ENCODE measurements around the gene FADS6. TPM values are rescaled to one million over a fixed set of nuclear protein-coding genes. Genes with fewer than 3 reads are reported as not detected.

The FADS6 gene
- total RNA-seq, 1 donor: not detected

DNA sequence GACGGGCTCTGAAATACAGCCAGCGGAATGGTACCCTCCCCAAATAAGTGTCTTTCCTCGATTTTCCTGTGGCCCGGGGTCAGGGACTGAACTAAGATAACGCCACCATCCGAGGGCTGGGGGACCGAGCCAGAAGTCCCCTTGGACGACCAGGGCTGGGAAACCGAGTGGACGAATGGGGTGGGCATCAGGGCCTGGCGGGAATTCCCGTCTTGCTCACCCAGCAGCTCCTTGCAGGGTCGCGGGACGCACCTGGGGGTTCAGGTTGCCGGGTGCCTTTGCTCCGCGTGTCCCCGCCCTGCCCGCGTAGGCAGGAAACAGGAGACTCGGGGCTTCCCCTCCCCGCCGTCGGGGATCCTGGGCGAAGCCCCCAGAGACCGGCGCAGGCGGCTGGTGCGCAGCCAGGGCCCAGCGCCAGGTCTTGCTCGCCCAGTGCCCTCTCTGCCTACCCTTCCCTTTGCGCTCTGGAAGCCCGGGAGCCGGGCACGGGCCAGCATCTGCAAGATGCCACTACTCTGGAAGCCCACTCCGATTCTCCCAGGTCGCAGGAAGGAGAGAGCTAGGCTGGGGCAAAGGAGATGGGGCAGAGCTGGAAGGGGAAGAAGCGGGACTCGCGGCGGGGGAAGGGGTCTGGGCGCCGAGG is 33.1 kb downstream of the FADS6 start:
- Histone ChIP-seq H3K4me1 (ENCODE audit: insufficient read depth, low read length) (peaks cover 21% of the 10 kb centered on the region), H3K27me3 (ENCODE audit: insufficient read depth, low read length) (peaks cover 45% of the 10 kb centered on the region), H3K4me3 (ENCODE audit: low read length) (no peak overlapping the region), H3K9me3 (ENCODE audit: low read depth, low read length) (no peaks in the 10 kb centered on the region)

DNA sequence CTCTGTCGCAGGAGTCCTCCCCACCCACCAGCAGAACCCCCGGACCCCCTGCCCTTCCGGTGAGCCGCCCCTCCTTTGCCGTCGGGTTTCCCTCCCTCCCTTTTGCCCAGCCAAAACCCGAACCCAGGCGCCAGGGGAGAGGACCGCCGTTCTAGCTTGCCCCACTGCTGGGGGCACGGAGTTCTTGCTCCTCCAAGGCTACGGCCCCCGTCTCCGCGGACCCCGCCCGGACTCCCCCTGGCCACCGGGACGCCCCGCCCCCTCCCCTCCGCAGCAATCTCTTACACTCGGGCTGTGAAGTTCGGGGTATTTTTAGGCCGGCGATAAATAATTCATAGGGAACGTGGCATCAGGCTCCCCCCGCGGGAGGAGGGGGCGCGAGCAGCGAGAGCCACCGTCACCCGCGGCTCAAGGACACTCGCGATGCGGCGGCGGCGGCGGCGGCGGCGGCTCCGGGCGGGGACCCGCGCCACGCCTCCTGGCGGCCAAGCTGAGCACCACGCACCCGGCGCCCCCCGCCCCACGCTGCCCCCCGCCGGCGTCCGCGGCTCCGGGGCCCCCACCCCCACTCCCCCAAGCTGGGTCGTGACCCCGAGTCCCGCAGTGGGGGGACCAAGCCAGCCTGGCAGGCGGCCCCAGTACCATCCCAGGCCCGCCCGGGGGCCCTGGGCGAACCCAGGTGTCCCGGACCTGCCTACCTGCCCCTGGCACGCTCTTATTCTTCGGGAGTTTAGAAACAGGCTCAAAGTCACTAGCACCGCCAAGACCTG is 33.8 kb downstream of the FADS6 start, which contains the start of gene GRIN2C:
Gene GRIN2C (minus strand): TSS at position 427 of the 770 bp plus-strand sequence. CDS start 4,793 bp downstream, outside the sequence.
- no peak within 1 kb of the TSS for H3K4me3 ChIP-seq (ENCODE audit: low read length)
- peaks cover 47% of the 10 kb centered on the region for H3K27me3 ChIP-seq (ENCODE audit: insufficient read depth, low read length)
- H3K4me1 ChIP-seq (ENCODE audit: insufficient read depth, low read length): peaks cover 21% of the 10 kb centered on the region
- no peaks in the 10 kb centered on the region for H3K9me3 ChIP-seq (ENCODE audit: low read depth, low read length)

DNA sequence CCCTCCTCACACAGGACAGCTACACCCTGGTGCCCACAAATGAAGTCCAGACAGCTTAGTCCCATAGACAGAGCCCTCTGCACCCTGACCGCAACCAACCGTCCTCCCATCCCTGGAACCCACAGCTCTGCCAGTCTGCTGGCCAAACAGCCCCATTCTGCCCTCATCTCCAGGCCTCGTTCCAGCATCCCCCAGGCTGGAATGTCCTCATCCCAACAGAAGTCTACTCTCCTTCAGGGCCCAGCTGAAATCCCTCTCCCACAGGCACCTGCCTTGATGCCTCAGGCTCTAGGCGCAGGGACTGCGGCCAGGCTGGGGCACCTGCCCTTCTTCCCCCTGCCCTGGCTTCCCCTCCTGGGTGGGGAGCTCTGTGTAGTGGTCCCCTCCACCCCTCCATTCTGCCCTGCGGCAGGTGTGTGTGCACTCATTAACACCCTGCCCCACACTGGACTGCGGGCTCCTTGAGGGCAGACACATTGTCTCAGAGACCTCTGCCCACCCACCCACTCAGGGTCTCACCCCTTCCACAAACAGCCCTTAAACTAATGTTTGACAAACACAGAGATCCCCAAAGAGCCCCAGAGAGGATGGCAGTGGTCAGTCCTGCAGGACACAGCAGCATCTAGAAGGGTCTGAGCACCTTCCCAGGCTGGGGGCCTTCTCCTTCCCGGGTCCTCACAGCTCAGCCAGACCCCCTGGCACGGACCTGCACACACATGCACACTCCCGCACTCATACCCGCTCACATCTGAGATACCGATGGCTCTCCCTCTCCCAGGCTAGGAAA is 34.6 kb downstream of the FADS6 start:
- Histone ChIP-seq H3K4me1 (ENCODE audit: insufficient read depth, low read length) (peaks cover 21% of the 10 kb centered on the region), H3K27me3 (ENCODE audit: insufficient read depth, low read length) (peaks cover 53% of the 10 kb centered on the region), H3K4me3 (ENCODE audit: low read length) (no peak overlapping the region), H3K9me3 (ENCODE audit: low read depth, low read length) (no peaks in the 10 kb centered on the region)

DNA sequence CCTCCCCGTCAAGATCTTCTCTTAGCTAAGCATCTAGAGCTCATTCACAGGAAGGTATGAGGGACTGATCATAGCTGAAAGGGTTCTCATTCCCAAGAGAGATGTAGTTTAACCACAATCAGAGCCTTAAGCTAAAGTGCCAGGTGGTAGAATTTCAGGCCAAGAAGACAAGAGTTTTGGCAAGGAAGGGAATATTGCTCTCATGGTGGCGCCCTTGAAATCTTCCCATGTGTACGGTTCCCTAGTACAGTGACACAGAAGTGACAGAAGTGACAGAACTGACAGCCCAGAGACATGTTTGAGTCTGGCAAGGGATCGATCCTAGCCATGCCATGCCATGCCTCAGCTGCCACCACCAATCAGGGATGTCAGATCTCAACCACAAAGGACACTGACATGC is 36.2 kb downstream of the FADS6 start:
- Histone ChIP-seq H3K4me3 (ENCODE audit: low read length) (no peak overlapping the region), H3K4me1 (ENCODE audit: insufficient read depth, low read length) (peaks cover 25% of the 10 kb centered on the region), H3K27me3 (ENCODE audit: insufficient read depth, low read length) (peaks cover 61% of the 10 kb centered on the region), H3K9me3 (ENCODE audit: low read depth, low read length) (no peaks in the 10 kb centered on the region)

DNA sequence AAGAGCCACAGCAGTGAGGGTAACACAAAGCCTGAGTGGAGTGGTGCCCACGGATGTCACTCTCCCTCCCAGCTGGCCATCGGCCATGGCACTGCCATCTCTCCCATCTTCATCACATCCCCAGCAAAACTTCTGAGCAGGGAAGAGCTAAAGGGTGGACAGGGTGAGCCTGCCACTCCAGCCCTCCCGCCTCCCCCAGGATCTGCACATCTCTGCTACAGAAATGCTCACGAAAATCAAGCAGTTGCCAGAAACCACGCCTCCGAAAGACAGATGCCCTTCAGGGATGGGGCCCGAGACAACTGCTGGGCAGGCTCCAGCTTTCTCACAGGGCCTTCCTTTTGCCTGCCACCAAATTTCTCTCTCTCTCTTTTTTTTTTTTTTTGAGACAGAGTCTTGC is 37.3 kb downstream of the FADS6 start:
- Histone ChIP-seq H3K4me1 (ENCODE audit: insufficient read depth, low read length) (peaks cover 18% of the 10 kb centered on the region), H3K27me3 (ENCODE audit: insufficient read depth, low read length) (peaks cover 66% of the 10 kb centered on the region), H3K9me3 (ENCODE audit: low read depth, low read length) (no peaks in the 10 kb centered on the region)

DNA sequence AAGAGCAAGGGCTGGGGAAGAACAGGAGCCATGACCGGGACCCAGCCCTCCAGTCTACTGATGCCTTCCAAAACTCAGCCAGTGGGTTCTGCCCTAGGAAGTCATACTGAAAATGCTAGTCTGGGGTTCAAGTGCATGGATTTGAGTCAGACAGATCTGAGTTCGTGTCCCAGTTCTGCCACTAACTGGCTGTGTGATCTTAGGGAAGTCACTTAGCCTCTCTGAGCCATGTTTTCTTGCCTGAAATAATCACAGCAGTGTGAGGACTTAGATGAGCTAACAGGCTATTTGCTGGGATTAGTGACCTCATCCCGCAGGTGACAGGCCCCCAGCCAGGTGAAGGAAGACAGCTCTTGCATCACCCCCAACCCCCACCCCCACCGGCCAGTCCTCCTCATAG is 38.1 kb downstream of the FADS6 start:
- Histone ChIP-seq H3K27me3 (ENCODE audit: insufficient read depth, low read length) (peaks cover 63% of the 10 kb centered on the region), H3K4me3 (ENCODE audit: low read length) (no peak overlapping the region), H3K9me3 (ENCODE audit: low read depth, low read length) (no peaks in the 10 kb centered on the region), H3K4me1 (ENCODE audit: insufficient read depth, low read length) (peaks cover 10% of the 10 kb centered on the region)

More for the DNA sequence above, 37.3 kb downstream of the FADS6 start:
- H3K4me3 ChIP-seq (ENCODE audit: low read length): no peak overlapping the region

DNA sequence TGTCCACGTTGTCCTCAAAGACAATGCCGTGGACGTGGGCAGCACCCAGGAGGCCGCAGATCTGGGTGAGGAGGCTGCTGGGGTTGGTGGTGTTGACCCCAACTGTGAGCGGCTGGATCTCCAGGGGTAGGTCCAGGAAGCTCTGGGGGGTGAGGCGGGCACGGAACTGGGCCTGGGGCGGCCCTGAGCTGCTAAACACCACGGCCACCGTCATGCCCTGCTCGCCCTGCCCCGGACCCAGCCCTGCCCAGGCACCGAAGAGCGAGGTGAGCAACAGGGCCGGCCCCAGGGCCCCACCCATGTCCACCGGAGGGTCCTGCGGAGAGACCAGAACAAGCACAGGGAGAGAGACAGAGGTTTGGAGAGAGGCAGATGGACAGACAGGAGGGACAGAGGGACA is 38.6 kb downstream of the FADS6 start:
- Histone ChIP-seq H3K27me3 (ENCODE audit: insufficient read depth, low read length) (peaks cover 58% of the 10 kb centered on the region), H3K4me3 (ENCODE audit: low read length) (no peak overlapping the region), H3K4me1 (ENCODE audit: insufficient read depth, low read length) (peaks cover 5% of the 10 kb centered on the region), H3K9me3 (ENCODE audit: low read depth, low read length) (no peaks in the 10 kb centered on the region)

DNA sequence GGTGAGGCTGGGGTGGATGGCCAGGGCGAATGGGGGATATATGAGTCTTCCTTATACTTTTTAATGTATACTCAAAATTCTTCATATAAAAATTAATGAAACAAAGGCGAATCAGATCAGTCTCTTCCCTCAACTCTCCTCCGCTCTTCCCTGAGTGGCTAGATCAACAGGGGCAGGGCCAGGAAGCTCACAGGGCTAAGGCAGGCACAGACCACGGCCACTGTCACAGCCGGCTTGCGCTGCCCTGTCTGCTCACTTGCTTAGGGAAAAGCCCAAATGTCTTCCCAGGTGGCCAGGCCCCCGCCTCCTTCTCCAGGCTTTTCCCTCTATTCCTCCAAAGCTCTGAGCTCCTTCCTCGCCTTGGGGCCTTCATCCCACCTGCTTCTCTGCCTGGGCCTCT is 39.8 kb downstream of the FADS6 start:
- H3K27me3 ChIP-seq (ENCODE audit: insufficient read depth, low read length): peaks cover 51% of the 10 kb centered on the region

DNA sequence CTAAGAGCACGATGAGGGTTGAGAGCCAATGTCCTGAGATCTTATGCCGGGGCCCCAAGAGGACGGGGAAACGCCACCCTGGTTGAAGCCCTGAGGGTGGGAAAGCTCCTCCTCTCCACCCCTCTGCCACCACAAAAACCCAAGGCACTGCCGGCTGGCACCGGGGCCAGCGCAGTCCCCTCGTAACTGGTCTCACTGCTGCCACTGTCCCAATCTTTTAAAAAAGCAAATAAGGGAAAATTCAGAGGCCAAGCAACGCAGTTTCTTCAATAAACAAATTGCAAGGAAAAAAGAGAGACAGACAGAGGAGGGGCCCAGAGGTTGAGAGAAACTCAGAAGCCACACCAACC is 40.4 kb downstream of the FADS6 start:
- Histone ChIP-seq H3K27me3 (ENCODE audit: insufficient read depth, low read length) (peaks cover 49% of the 10 kb centered on the region), H3K4me3 (ENCODE audit: low read length) (no peak overlapping the region), H3K4me1 (ENCODE audit: insufficient read depth, low read length) (peaks cover 5% of the 10 kb centered on the region), H3K9me3 (ENCODE audit: low read depth, low read length) (no peaks in the 10 kb centered on the region)

More for the DNA sequence above, 39.8 kb downstream of the FADS6 start:
- peaks cover 5% of the 10 kb centered on the region for H3K4me1 ChIP-seq (ENCODE audit: insufficient read depth, low read length)
- H3K4me3 ChIP-seq (ENCODE audit: low read length): no peak overlapping the region
- H3K9me3 ChIP-seq (ENCODE audit: low read depth, low read length): no peaks in the 10 kb centered on the region

DNA sequence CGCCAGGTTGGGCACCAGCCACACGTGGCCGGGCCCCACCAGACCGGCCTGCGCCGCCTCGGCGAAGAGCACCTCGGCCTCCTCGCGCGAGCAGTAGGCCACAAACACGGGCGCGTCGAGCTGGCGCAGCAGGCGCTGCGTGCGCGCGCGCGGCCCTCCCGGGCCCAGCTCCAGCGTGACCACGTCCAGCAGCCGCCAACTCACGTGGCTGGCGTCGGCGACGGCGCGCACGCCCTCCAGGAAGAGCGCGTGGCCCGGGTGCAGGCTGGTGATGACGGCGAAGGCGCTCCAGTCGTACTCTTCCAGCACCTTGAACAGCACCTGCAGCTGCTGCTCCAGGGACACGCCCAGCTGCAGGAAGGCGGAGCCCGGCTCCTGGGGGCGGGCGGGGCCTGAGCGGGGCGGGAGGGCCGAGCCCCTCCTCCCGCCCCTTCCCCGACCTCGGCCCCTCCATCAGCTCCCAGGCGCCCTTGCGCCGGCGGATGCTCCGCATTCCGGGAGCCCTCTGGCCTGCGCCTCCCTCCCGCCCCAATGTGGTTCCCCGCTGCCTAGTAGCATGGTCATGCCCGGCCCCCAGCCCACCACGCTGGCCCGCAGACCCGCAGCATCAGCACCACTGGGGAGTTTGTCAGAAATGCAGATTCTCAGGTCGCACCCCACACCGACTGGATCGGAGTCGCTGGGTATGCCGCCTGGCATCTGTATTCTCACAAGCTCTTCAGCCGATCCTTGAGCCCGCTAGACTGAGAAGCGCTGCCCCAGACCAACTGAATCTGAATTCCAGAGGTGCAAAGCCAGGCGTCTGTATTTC is 41.0 kb downstream of the FADS6 start:
- H3K27me3 ChIP-seq (ENCODE audit: insufficient read depth, low read length): peaks cover 44% of the 10 kb centered on the region

DNA sequence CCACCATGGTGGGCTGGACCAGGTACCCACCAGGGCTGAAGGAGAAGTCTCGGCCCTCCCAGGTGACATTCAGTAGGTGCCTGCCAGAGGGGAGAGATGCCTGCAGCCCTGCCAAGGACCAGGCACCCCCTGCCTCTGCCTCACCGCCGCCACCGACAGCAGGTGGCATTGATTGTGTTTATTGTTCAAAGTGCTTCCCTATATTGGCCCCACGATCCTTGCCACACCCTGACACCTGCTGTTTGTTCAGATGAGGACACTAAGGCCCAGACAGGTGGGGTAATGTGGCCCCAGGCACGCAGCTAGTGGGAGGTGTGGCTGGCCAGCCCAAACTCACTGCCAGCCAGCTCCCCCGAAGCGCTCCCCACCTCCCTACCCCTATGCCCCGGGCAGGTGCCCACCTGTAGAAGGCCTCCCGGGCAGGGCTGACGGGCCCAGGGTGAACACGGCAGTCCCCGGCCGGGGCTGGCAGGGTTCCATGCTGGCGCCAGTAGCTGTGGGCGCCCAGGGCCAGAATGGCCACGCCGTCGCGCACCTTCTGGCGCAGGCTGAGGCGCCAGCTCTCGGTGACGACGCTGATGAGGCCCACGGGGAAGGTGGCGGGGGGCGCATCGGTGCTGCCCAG is 41.7 kb downstream of the FADS6 start:
- peaks cover 5% of the 10 kb centered on the region for H3K4me1 ChIP-seq (ENCODE audit: insufficient read depth, low read length)
- no peaks in the 10 kb centered on the region for H3K9me3 ChIP-seq (ENCODE audit: low read depth, low read length)
- peaks cover 38% of the 10 kb centered on the region for H3K27me3 ChIP-seq (ENCODE audit: insufficient read depth, low read length)
- no peak overlapping the region for H3K4me3 ChIP-seq (ENCODE audit: low read length)

More for the DNA sequence above, 41.0 kb downstream of the FADS6 start:
- Histone ChIP-seq H3K4me1 (ENCODE audit: insufficient read depth, low read length) (peaks cover 5% of the 10 kb centered on the region), H3K9me3 (ENCODE audit: low read depth, low read length) (no peaks in the 10 kb centered on the region), H3K4me3 (ENCODE audit: low read length) (no peak overlapping the region)

DNA sequence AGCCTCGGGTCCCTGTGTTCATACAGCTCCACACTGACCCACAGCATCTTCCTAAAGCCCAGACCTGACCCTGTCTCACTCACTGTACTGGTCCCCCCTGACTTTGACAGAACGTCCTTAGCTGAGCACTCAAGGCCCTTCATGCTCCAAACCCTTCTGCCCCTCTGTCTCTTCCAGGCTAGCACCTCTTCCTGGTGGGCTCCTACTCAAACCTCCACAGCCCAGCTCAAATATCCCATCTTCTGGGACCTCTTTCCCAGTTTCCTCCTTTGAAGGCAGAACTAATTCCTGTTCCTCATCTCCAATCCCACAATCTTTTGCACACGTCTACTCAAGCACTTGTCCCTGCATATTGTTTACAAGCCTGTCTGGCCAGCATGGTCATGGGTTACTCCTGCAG is 42.5 kb downstream of the FADS6 start:
- Histone ChIP-seq H3K27me3 (ENCODE audit: insufficient read depth, low read length) (peaks cover 38% of the 10 kb centered on the region), H3K4me3 (ENCODE audit: low read length) (no peak overlapping the region), H3K9me3 (ENCODE audit: low read depth, low read length) (no peaks in the 10 kb centered on the region), H3K4me1 (ENCODE audit: insufficient read depth, low read length) (peaks cover 5% of the 10 kb centered on the region)

DNA sequence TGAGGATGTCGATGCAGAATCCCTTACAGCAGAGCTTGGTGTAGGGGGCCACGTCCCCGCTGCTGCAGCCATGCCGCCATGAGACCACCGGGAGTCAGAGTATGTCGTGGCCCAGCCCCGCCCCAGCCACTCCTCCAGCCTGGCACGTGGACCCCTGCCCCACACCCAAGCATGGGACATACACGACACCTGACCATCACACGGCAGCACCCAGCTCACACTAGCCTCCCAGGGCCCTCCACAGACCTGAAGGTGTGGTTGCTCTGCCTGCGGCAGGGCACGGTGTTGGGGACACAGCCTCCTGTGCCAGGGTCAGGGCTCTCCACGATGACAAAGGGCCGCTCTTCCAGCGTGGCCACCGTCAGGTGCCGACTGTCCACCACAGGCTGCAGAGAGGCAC is 43.1 kb downstream of the FADS6 start:
- Histone ChIP-seq H3K4me3 (ENCODE audit: low read length) (no peak overlapping the region), H3K4me1 (ENCODE audit: insufficient read depth, low read length) (peaks cover 5% of the 10 kb centered on the region), H3K27me3 (ENCODE audit: insufficient read depth, low read length) (peaks cover 37% of the 10 kb centered on the region), H3K9me3 (ENCODE audit: low read depth, low read length) (no peaks in the 10 kb centered on the region)

DNA sequence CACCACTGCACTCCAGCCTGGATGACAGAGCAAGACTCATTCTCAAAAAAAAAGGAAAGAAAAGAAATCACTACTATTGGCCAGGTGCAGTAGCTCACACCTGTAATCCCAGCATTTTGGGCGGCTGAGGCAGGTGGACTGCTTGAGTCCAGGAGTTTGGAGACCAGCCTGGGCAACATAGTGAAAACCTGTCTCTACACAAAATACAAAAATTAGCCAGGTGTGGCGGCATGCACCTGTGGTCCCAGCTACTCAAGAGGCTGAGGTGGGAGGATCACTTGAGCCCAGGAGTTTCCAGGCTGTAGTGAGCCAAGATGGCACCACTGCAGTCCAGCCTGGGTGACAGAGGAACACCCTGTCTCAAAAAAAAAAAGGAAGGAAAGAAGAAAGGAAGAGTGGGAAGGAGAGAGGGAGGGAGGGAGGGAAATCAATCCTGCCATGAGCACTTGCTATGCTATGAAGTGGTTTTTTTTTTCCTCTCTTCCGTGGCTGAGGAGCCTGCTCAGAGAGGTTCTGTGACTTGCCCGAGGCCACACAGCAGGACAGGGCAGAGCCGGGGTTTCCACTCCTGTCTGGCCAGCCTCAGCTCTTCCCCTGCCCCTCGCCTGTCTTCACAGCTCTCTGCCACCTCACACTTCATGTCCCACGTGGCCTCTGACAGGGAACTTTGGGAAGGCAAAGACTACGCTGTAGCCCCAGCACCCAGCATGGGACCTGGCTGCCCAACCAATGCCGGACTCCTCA is 44.6 kb downstream of the FADS6 start:
- no peak overlapping the region for H3K4me3 ChIP-seq (ENCODE audit: low read length)
- H3K27me3 ChIP-seq (ENCODE audit: insufficient read depth, low read length): peaks cover 29% of the 10 kb centered on the region
- no peaks in the 10 kb centered on the region for H3K9me3 ChIP-seq (ENCODE audit: low read depth, low read length)

More for the DNA sequence above, 44.6 kb downstream of the FADS6 start:
- H3K4me1 ChIP-seq (ENCODE audit: insufficient read depth, low read length): peaks cover 5% of the 10 kb centered on the region

All from mononuclear cell (primary cell).